22Rv1 (cell line): ENCODE measurements around the gene PGBD1.

Experiments used
- H3K27ac ChIP-seq: fragments of 450-650 bp; 2 replicates; pipeline ENCODE4 v1.5.1; 2017
- CTCF ChIP-seq: fragments of 450-650 bp; IDR thresholded peaks from 2 replicates; pipeline ENCODE4 v1.5.1; 2017; ENCODE audit warnings: mild to moderate bottlenecking
- ZFX ChIP-seq: fragments of 450-650 bp; IDR thresholded peaks from 2 replicates; pipeline ENCODE4 v1.6.1; 2017; ENCODE audit warnings: antibody characterized with exemption, borderline replicate concordance

The PGBD1 gene

GRCh38 chr6:28274888-28275287, 6.5 kb upstream of the PGBD1 start:
- H3K27ac ChIP-seq = no peak overlapping the region
- TF ChIP-seq CTCF (no peak), ZFX (no peak)

GRCh38 chr6:28277746-28278145, 3.6 kb upstream of the PGBD1 start:
- no peak overlapping the region for H3K27ac ChIP-seq
- TF ChIP-seq ZFX (no peak), CTCF (no peak)

GRCh38 chr6:28280595-28281287, 631 bp upstream of the PGBD1 start:
- no peak for TF ChIP-seq ZFX
- TF ChIP-seq CTCF = no peak
- H3K27ac ChIP-seq = no peak overlapping the region

- TF ChIP-seq ZFX = no peak
- TF ChIP-seq CTCF = no peak
- H3K27ac ChIP-seq = no peak overlapping the region
Observed at GRCh38 chr6:28282926-28283325, 1.6 kb downstream of the PGBD1 start.

GRCh38 chr6:28291573-28291972, 10.2 kb downstream of the PGBD1 start:
- TF ChIP-seq CTCF = no peak
- H3K27ac ChIP-seq = no peak overlapping the region

GRCh38 chr6:28295326-28295725, 14.0 kb downstream of the PGBD1 start:
- H3K27ac ChIP-seq = no peak overlapping the region
- TF ChIP-seq ZFX = no peak
- no peak for TF ChIP-seq CTCF

DNA sequence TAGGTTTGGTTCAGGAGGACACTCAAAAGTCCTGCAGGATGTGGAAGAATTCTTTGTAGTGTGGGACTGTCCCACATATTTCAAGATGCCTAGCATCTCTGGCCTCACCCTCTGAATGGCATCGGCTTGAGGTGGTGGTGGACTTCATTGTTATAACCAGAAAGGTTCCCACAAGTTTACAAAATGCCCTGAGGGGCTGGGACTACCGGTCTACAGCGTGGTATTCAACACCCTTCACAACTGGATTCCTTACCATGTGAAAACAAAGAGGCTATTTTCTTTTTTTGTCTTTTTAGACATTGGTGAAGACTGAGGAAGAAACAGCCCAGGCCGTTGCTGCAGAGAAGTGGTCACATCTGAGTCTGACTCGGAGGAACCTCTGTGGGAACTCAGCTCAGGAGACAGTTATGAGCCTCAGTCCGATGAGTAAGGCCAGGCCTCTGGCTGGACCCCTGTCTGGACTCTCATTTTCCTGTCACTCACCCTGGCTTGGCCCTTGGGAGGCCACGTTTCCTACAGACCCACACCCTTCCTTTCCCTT, 15.2 kb downstream of the PGBD1 start:
- no peak overlapping the region for H3K27ac ChIP-seq
- TF ChIP-seq CTCF (no peak), ZFX (no peak)
